ENCODE measurements around the gene NABP1.

NABP1 gene

DNA sequence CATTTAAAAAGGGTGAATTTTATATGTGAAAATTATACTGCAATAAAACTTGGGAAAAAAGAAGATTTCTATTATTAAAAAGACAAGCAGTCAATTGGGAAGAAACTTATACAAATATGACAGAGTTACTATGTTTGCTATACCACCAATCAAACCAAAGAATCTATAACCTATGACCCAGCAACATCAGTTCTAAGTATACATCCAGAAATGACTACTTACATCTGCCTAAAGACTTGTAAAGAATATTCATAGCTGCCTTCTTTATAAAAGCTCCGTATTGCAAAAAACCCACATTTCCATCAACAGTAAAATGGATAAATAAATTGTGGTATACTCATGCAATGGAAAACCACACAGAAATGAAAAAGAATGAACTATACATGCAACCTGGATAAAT lies 32.9 kb upstream of the NABP1 start:
- Histone ChIP-seq H2AFZ (ENCODE audit: low read length) (no peak overlapping the region), H3K79me2 (ENCODE audit: insufficient read depth, low read length) (no peaks in the 10 kb centered on the region), H3F3A (ENCODE audit: low read depth) (no peaks in the 10 kb centered on the region), H4K20me1 (ENCODE audit: insufficient read depth, low read length, poor library complexity, severe bottlenecking) (no peaks in the 10 kb centered on the region), H3K27me3 (ENCODE audit: insufficient read depth, low read length, poor library complexity, severe bottlenecking) (no peaks in the 10 kb centered on the region), H3K9ac (ENCODE audit: low read depth, low read length, poor library complexity, severe bottlenecking) (no peak overlapping the region), H3K4me2 (ENCODE audit: low read depth, low read length, poor library complexity, severe bottlenecking) (no peak overlapping the region), H3K36me3 (ENCODE audit: insufficient read depth, low read length) (no peaks in the 10 kb centered on the region), H3K9me3 (ENCODE audit: insufficient read depth, low read depth, low read length) (no peaks in the 10 kb centered on the region), H3K9me2 (replicated peaks; ENCODE audit: low read depth, low read length) (no peaks in the 10 kb centered on the region), H3K4me1 (ENCODE audit: insufficient read depth, low read length, poor library complexity, severe bottlenecking) (peaks cover 12% of the 10 kb centered on the region), H3K4me3 (ENCODE audit: low read length, poor library complexity, severe bottlenecking) (no peak overlapping the region)
- TF ChIP-seq, protein P1, sequence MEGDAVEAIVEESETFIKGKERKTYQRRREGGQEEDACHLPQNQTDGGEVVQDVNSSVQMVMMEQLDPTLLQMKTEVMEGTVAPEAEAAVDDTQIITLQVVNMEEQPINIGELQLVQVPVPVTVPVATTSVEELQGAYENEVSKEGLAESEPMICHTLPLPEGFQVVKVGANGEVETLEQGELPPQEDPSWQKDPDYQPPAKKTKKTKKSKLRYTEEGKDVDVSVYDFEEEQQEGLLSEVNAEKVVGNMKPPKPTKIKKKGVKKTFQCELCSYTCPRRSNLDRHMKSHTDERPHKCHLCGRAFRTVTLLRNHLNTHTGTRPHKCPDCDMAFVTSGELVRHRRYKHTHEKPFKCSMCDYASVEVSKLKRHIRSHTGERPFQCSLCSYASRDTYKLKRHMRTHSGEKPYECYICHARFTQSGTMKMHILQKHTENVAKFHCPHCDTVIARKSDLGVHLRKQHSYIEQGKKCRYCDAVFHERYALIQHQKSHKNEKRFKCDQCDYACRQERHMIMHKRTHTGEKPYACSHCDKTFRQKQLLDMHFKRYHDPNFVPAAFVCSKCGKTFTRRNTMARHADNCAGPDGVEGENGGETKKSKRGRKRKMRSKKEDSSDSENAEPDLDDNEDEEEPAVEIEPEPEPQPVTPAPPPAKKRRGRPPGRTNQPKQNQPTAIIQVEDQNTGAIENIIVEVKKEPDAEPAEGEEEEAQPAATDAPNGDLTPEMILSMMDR (conservative IDR thresholded peaks at IDR 0.05; ENCODE audit: low read length) = no peak
- no peak for TF ChIP-seq EZH2phosphoT487 (IDR thresholded peaks at IDR 0.05; ENCODE audit: borderline replicate concordance)

DNA sequence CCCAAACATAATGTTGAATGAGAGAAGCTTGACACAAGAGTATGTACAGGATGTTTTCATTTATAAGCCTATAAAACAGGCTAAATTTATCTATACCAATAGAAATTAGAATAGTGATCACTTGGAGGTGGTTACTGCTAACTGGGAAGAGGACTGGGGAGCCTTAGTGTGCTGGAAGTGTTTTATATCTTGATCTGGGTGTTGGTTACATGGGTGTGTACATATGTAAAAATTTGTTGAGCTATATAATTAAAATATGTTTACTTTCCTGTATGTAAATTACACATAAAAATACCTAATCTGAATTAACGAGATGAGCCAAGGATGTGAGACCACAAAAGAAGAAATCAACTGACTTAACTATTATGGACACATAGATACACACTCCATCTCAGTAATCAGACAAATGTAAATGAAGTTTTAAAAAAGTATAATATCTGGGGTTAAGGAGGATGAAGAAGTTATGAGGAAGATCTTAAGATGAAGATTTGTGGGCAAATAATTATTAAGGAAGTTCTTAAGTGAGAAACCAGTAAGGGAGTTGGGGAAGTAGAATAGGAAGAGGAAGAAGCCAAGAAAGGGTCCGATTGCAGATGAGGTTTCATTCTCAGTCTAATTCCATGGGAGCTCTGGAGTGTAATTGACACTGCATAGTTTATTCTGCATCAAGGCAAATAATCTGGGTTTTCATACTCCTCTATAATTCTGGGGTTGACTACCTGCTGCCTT lies 32.3 kb upstream of the NABP1 start:
- Histone ChIP-seq H3K4me1 (ENCODE audit: insufficient read depth, low read length, poor library complexity, severe bottlenecking) (peaks cover 7% of the 10 kb centered on the region), H3K4me2 (ENCODE audit: low read depth, low read length, poor library complexity, severe bottlenecking) (no peak overlapping the region), H3K9me2 (replicated peaks; ENCODE audit: low read depth, low read length) (no peaks in the 10 kb centered on the region), H4K20me1 (ENCODE audit: insufficient read depth, low read length, poor library complexity, severe bottlenecking) (no peaks in the 10 kb centered on the region), H3F3A (ENCODE audit: low read depth) (no peaks in the 10 kb centered on the region), H3K4me3 (ENCODE audit: low read length, poor library complexity, severe bottlenecking) (no peak overlapping the region), H3K79me2 (ENCODE audit: insufficient read depth, low read length) (no peaks in the 10 kb centered on the region), H3K36me3 (ENCODE audit: insufficient read depth, low read length) (no peaks in the 10 kb centered on the region), H2AFZ (ENCODE audit: low read length) (no peak overlapping the region; the same call in 1 of the 2 replicates), H3K9me3 (ENCODE audit: insufficient read depth, low read depth, low read length) (no peaks in the 10 kb centered on the region), H3K27me3 (ENCODE audit: insufficient read depth, low read length, poor library complexity, severe bottlenecking) (no peaks in the 10 kb centered on the region), H3K9ac (ENCODE audit: low read depth, low read length, poor library complexity, severe bottlenecking) (no peak overlapping the region)
- TF ChIP-seq, protein P1 (conservative IDR thresholded peaks at IDR 0.05; ENCODE audit: low read length) = no peak

DNA sequence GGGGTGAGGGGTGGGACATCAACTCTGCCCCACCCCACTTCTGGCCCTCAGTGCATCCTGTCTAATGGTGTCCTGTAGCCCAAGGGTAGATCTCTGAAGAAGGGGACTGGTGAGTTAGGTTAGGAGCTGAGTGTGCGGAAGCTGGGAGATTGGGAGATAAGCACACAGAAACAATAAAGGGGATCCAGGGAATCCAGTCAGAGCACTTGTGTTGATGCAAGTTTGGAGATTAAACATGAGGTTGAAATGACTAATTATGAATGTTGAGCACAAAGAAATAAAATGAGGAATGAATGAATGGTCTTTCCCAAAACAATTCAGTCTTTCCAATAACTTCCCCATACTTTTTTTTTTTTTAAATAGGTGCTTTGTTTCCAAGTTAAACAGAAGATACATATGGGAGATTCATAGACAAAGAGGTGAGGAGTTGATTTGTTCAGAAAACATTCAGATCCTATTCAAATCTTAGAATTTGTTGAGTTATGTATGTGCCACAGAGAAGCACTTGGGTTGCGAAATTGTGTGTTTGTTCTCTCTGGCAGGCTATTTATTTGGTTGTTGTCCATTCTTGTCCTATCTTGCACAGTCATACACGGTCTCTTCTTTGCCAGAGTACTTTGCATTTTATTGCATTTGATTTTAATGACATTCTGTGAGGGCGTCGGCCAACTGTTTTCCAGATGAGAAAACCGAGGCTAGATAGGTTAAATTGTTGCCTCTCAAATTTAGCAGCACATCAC lies 31.6 kb upstream of the NABP1 start:
- TF ChIP-seq, protein P1 (conservative IDR thresholded peaks at IDR 0.05; ENCODE audit: low read length) = no peak
- TF ChIP-seq EZH2phosphoT487 (IDR thresholded peaks at IDR 0.05; ENCODE audit: borderline replicate concordance) = no peak
- H3K9me3 ChIP-seq (ENCODE audit: insufficient read depth, low read depth, low read length) = no peaks in the 10 kb centered on the region
- no peak overlapping the region for H3K4me2 ChIP-seq (ENCODE audit: low read depth, low read length, poor library complexity, severe bottlenecking)
- no peak overlapping the region for H3K4me3 ChIP-seq (ENCODE audit: low read length, poor library complexity, severe bottlenecking)
- no peak overlapping the region for H3K9ac ChIP-seq (ENCODE audit: low read depth, low read length, poor library complexity, severe bottlenecking)
- no peaks in the 10 kb centered on the region for H3K36me3 ChIP-seq (ENCODE audit: insufficient read depth, low read length)
- H3K9me2 ChIP-seq (replicated peaks; ENCODE audit: low read depth, low read length) = no peaks in the 10 kb centered on the region
- no peaks in the 10 kb centered on the region for H3K27me3 ChIP-seq (ENCODE audit: insufficient read depth, low read length, poor library complexity, severe bottlenecking)
- H3K79me2 ChIP-seq (ENCODE audit: insufficient read depth, low read length) = no peaks in the 10 kb centered on the region
- H4K20me1 ChIP-seq (ENCODE audit: insufficient read depth, low read length, poor library complexity, severe bottlenecking) = no peaks in the 10 kb centered on the region
- H3F3A ChIP-seq (ENCODE audit: low read depth) = no peaks in the 10 kb centered on the region
- H3K4me1 ChIP-seq (ENCODE audit: insufficient read depth, low read length, poor library complexity, severe bottlenecking) = no peaks in the 10 kb centered on the region
- H2AFZ ChIP-seq (ENCODE audit: low read length) = no peak overlapping the region

All from Loucy (cell line).